GM12878 (cell line): ENCODE results near the gene ULBP3. TPM values are rescaled to one million over a fixed set of nuclear protein-coding genes. Genes with fewer than 3 reads are reported as not detected.

ENCODE experiments used
- ATAC-seq: fragments of 200-7000 bp; cut with Tn5 transposase; 3 replicates; pipeline ENCODE4 v1.9.1; 2020; ENCODE audit warnings: mild to moderate bottlenecking, moderate library complexity
- BruUV-seq: library from RNA; stranded (reverse); fragments of 400-500 nt; replicated peaks from 2 replicates; lab custom pipeline; 2021; lab: Mats Ljungman, UMichigan
- CTCF ChIA-PET: fragments of 300-600 bp; sonication (Branson Sonifier 250); formaldehyde crosslinking; extraction: SDS; loops from one replicate; lab custom pipeline; 2021; ENCODE audit warnings: inconsistent platforms; lab: Yijun Ruan, JAX
- POLR2A ChIA-PET: fragments of 350-600 bp; formaldehyde crosslinking; extraction: SDS; loops from one replicate; lab custom pipeline; 2021; ENCODE audit warnings: inconsistent platforms; lab: Charles Lee
- RAD21 ChIA-PET: fragments of 300-600 bp; sonication (Branson Sonifier 250); formaldehyde crosslinking; loops from one replicate; lab custom pipeline; 2023; ENCODE audit warnings: antibody characterized with exemption; ENCODE audit not compliant: unreplicated experiment; lab: Charles Lee
- SMC1A ChIA-PET: fragments of 300-600 bp; sonication (Branson Sonifier 250); formaldehyde crosslinking; loops from one replicate; lab custom pipeline; 2023; ENCODE audit not compliant: unreplicated experiment, uncharacterized antibody; lab: Charles Lee
- DNase-seq: peaks from one replicate; pipeline ENCODE4 v3.0.0-alpha.2; 2011; ENCODE audit warnings: low read depth, low spot score
- FAIRE-seq: peaks from 3 replicates; lab custom pipeline; 2011; peaks lifted over from hg19 to GRCh38; lab: Jason Lieb, UNC
- H2AFZ ChIP-seq: 2 replicates; pipeline ENCODE4 v1.6.0; 2011; ENCODE audit warnings: low read depth, low read length, control low read depth; ENCODE audit not compliant: control insufficient read depth
- H3K27ac ChIP-seq: 2 replicates; pipeline ENCODE4 v1.5.1; 2011; ENCODE audit warnings: control low read depth; ENCODE audit not compliant: control insufficient read depth, insufficient read depth
- H3K27me3 ChIP-seq, 2 experiments: replicated peaks in 1 of 2; 2 replicates each; pipeline versions ENCODE4 v1.6.0 to v1.6.1; 2011; ENCODE audit warnings: low read length in 1 of 2; ENCODE audit not compliant: control insufficient read depth in 2 of 2, insufficient read depth in 2 of 2
- H3K36me3 ChIP-seq, 2 experiments: 2 replicates each; pipeline ENCODE4 v1.5.1; 2011; ENCODE audit warnings: low read length in 1 of 2; ENCODE audit not compliant: control insufficient read depth in 2 of 2, insufficient read depth in 2 of 2
- H3K4me1 ChIP-seq: 2 replicates; pipeline ENCODE4 v1.6.1; 2011; ENCODE audit warnings: mild to moderate bottlenecking, low read length, moderate library complexity, mixed read lengths; ENCODE audit not compliant: control insufficient read depth, insufficient read depth
- H3K4me2 ChIP-seq: 2 replicates; pipeline ENCODE4 v1.6.0; 2011; ENCODE audit warnings: control low read depth; ENCODE audit not compliant: control insufficient read depth, insufficient read depth
- H3K4me3 ChIP-seq: fragments of 200-600 bp; sonication (generic); 2 replicates; pipeline ENCODE4 v1.5.1; 2016
- H3K79me2 ChIP-seq: 2 replicates; pipeline ENCODE4 v1.6.0; 2011; ENCODE audit warnings: low read length; ENCODE audit not compliant: control insufficient read depth, insufficient read depth
- H3K9ac ChIP-seq: 2 replicates; pipeline ENCODE4 v1.8.0; 2011; ENCODE audit warnings: low read length, control low read depth, mixed read lengths; ENCODE audit not compliant: control insufficient read depth, insufficient read depth
- H3K9me3 ChIP-seq: replicated peaks from 3 replicates; pipeline ENCODE4 v1.5.1; 2011; ENCODE audit warnings: mild to moderate bottlenecking, low read length; ENCODE audit not compliant: control insufficient read depth, insufficient read depth
- H4K20me1 ChIP-seq: 2 replicates; pipeline ENCODE4 v1.6.0; 2011; ENCODE audit not compliant: control insufficient read depth, insufficient read depth
- ETV6 ChIP-seq, 2 experiments: fragments of 450-650 bp in 1 of 2; IDR thresholded peaks in 1 of 2; conservative IDR thresholded peaks in 1 of 2; 2 replicates each; pipeline ENCODE4 v1.6.1; 2014; ENCODE audit warnings: antibody characterized with exemption in 1 of 2, borderline replicate concordance in 1 of 2, low read depth in 1 of 2, mild to moderate bottlenecking in 1 of 2, moderate library complexity in 1 of 2
- MEF2A ChIP-seq: IDR thresholded peaks from 2 replicates; pipeline ENCODE4 v1.6.1; 2011; ENCODE audit warnings: low read depth, mild to moderate bottlenecking, low read length, moderate library complexity; ENCODE audit not compliant: insufficient read depth
- NFIC ChIP-seq: IDR thresholded peaks from 2 replicates; pipeline ENCODE4 v1.6.1; 2012; ENCODE audit warnings: low read depth, mild to moderate bottlenecking, inconsistent platforms, low read length, moderate library complexity
- NRF1 ChIP-seq: conservative IDR thresholded peaks from 2 replicates; pipeline ENCODE4 v1.6.1; 2011; ENCODE audit warnings: mild to moderate bottlenecking, low read depth, low read length, improper control_type of control experiment
- RB1 ChIP-seq: fragments of 450-650 bp; formaldehyde crosslinking; IDR thresholded peaks from 2 replicates; pipeline ENCODE4 v1.6.1; 2017; ENCODE audit warnings: mild to moderate bottlenecking, borderline replicate concordance
- WGBS: methylation state at CpG from one replicate; pipeline ENCODE4 v1.1.6; 2016; ENCODE audit warnings: low lambda C conversion rate; ENCODE audit not compliant: insufficient replicate concordance, insufficient coverage; ENCODE audit errors: missing lambda C conversion rate; 5-methylcytosine and 5-hydroxymethylcytosine counted together
- in situ Hi-C: fragments of 300-500 bp; cut with MboI; formaldehyde crosslinking; loops from 9 replicates; pipeline ENCODE4 v1.14.3; 2018; ENCODE audit warnings: mixed read lengths
- intact Hi-C: fragments of 100-400 bp; cut with micrococcal nuclease; formaldehyde crosslinking; loops from one replicate; pipeline ENCODE4 v1.14.2; 2022; ENCODE audit not compliant: unreplicated experiment
- polyA plus RNA-seq, 11 experiments: library from polyadenylated mRNA; depleted of rRNA in 4 of 11; unstranded in 6 of 11; stranded (reverse) in 5 of 11; fragments of >200 nt; fragmentation: Nextera tagmentation in 4 of 11; fragmentation: Illumina TruSeq in 1 of 11; extraction: Ambion mirVana in 4 of 11; extraction: Trizol in 1 of 11; gene quantifications; 1 replicate in 1 of 11; 2 replicates in 10 of 11; pipeline versions ENCODE4 v1.2.1 to v1.2.3, GENCODE V29; 2011 to 2016; ENCODE audit warnings: inconsistent platforms in 2 of 11, missing spikeins in 2 of 11, low read depth in 1 of 11
- total RNA-seq, 4 experiments: library from RNA; depleted of rRNA in 3 of 4; stranded (reverse); fragments of >200 nt in 3 of 4; fragmentation: Illumina TruSeq in 1 of 4; extraction: Trizol in 1 of 4; gene quantifications; 2 replicates each; pipeline versions ENCODE4 v1.2.1 to v1.2.3, GENCODE V29; 2013 to 2021
- TF ChIP-seq, protein P1 (sequence below): IDR thresholded peaks from 2 replicates; pipeline ENCODE4 v1.6.1; 2011; ENCODE audit warnings: borderline replicate concordance, low read depth, mild to moderate bottlenecking, moderate library complexity, low read length; ENCODE audit not compliant: insufficient read depth, poor library complexity, severe bottlenecking

The ULBP3 gene
- total and polyA plus RNA-seq, 10 of the 15 experiments (the other 5 are each of a cell fraction or from before 2014, with no cell fraction given) = 0.08 to 0.16 TPM; not detected in 8

DNA sequence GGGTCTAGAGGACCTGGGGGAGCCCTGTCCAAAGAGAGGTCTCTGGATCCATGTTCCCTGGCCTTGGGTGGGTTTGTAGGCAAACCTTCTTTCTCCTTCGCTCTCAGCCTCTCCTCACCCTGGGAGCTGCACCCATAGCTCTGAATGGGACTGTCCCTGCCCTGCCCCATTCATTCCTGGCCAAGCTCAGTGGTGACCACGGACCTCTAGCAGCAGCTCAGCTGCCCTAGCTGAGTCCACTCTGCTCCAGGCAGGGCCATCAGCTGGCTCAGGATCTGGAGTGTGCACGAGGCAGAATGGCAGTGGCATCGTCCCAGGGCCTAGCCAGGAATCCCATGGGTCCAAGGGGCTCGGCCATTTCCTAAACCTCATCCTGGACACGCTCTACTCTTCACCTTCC lies 5.3 kb downstream of the ULBP3 start:
- TF ChIP-seq MEF2A = no peak
- no peak for TF ChIP-seq RB1
- TF ChIP-seq, protein P1, sequence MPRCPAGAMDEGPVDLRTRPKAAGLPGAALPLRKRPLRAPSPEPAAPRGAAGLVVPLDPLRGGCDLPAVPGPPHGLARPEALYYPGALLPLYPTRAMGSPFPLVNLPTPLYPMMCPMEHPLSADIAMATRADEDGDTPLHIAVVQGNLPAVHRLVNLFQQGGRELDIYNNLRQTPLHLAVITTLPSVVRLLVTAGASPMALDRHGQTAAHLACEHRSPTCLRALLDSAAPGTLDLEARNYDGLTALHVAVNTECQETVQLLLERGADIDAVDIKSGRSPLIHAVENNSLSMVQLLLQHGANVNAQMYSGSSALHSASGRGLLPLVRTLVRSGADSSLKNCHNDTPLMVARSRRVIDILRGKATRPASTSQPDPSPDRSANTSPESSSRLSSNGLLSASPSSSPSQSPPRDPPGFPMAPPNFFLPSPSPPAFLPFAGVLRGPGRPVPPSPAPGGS = no peak
- TF ChIP-seq ETV6 (conservative IDR thresholded peaks at IDR 0.05 in 1 of 2, IDR thresholded peaks at IDR 0.05 in 1 of 2; ENCODE audit: borderline replicate concordance in 1 of 2, low read depth in 1 of 2) = no peak
- no peak for TF ChIP-seq NRF1
- no peak for TF ChIP-seq NFIC
- TF ChIP-seq, all 136 proteins: peak for 0
- BruUV-seq = no TSS peak
- ATAC-seq (no peak), DNase-seq (no peak), FAIRE-seq (no peak)
- Histone ChIP-seq H4K20me1 (no peaks in the 10 kb centered on the region), H3K27me3 (peaks cover 1 to 2% of the 10 kb centered on the region in 2 experiments; a peak in 1 of 4 replicates), H3K9ac (no peak overlapping the region), H3K79me2 (no peaks in the 10 kb centered on the region), H3K27ac (no peak overlapping the region), H3K4me1 (no peaks in the 10 kb centered on the region), H3K4me2 (no peak overlapping the region), H2AFZ (no peak overlapping the region), H3K36me3 (no peaks in the 10 kb centered on the region), H3K9me3 (no peaks in the 10 kb centered on the region), H3K4me3 (no peak overlapping the region)
- POLR2A ChIA-PET = no interaction called here
- WGBS = 31% methylated on average over 6 of the region's 6 CpGs
- CTCF ChIA-PET = interaction anchor here (1.4 kb wide), 1 partner anchor 9 kb away, joined by 4 read pairs; no protein-coding TSS in a partner anchor
- SMC1A ChIA-PET = no interaction called here
- intact Hi-C loops (no loop called here), in situ Hi-C loops (no loop called here)
- RAD21 ChIA-PET = no interaction called here
